Panc1 (cell line): ENCODE results near the gene DRAXIN. TPM values are rescaled to one million over a fixed set of nuclear protein-coding genes. Genes with fewer than 3 reads are reported as not detected.
A peak's percentile ranks its signal among the peaks of the same experiment; 100 is the strongest.

Source experiments
- ATAC-seq: fragments of 200-7000 bp; cut with Tn5 transposase; 2 replicates; pipeline ENCODE4 v1.9.1; 2020; ENCODE audit warnings: mild to moderate bottlenecking, moderate library complexity
- BruUV-seq: library from RNA; stranded (reverse); fragments of 400-500 nt; replicated peaks from 2 replicates; lab custom pipeline; 2021; lab: Mats Ljungman, UMichigan
- CTCF ChIA-PET: fragments of 300-600 bp; sonication (Branson Sonifier 250); formaldehyde crosslinking; loops from one replicate; lab custom pipeline; 2022; ENCODE audit warnings: antibody characterized with exemption; lab: Charles Lee
- POLR2A ChIA-PET: fragments of 300-600 bp; sonication (Branson Sonifier 250); formaldehyde crosslinking; loops from one replicate; lab custom pipeline; 2022; ENCODE audit warnings: antibody characterized with exemption; lab: Charles Lee
- DNase-seq: peaks from one replicate; pipeline ENCODE4 v3.0.0-alpha.2; 2010; ENCODE audit warnings: low read depth, low spot score
- H3K27ac ChIP-seq: 2 replicates; pipeline ENCODE4 v1.5.1; 2011; ENCODE audit warnings: mild to moderate bottlenecking, low read length, inconsistent platforms
- H3K27me3 ChIP-seq: fragments of 200-500 bp; sonication (Bioruptor generic); 2 replicates; pipeline ENCODE4 v1.6.0; 2014; ENCODE audit warnings: low read length, inconsistent platforms; ENCODE audit not compliant: control insufficient read depth, insufficient read depth
- H3K36me3 ChIP-seq: fragments of 200-500 bp; sonication (Bioruptor generic); 2 replicates; pipeline ENCODE4 v1.5.1; 2014; ENCODE audit warnings: inconsistent platforms, mild to moderate bottlenecking, low read length, moderate library complexity; ENCODE audit not compliant: control insufficient read depth, insufficient read depth
- H3K4me1 ChIP-seq: 2 replicates; pipeline ENCODE4 v1.5.1; 2011; ENCODE audit warnings: inconsistent platforms, mild to moderate bottlenecking, low read length, moderate library complexity; ENCODE audit not compliant: control insufficient read depth, insufficient read depth
- H3K4me3 ChIP-seq, 2 experiments: 2 replicates each; pipeline ENCODE4 v1.5.1; 2011 to 2012; ENCODE audit warnings: low read depth in 2 of 2, low read length in 2 of 2, mild to moderate bottlenecking in 2 of 2, inconsistent platforms in 1 of 2, moderate library complexity in 1 of 2
- H3K9me3 ChIP-seq: fragments of 200-500 bp; sonication (Bioruptor generic); 2 replicates; pipeline ENCODE4 v1.5.1; 2014; ENCODE audit warnings: low read depth, mild to moderate bottlenecking, inconsistent platforms, low read length, moderate library complexity; ENCODE audit not compliant: control insufficient read depth, insufficient read depth
- POLR2AphosphoS5 ChIP-seq: IDR thresholded peaks from 2 replicates; pipeline ENCODE4 v1.6.1; 2012; ENCODE audit warnings: mild to moderate bottlenecking, low read depth, low read length, moderate library complexity
- SIN3A ChIP-seq: IDR thresholded peaks from 2 replicates; pipeline ENCODE4 v1.6.1; 2012; ENCODE audit warnings: low read depth, mild to moderate bottlenecking, low read length, moderate library complexity, borderline replicate concordance; ENCODE audit not compliant: insufficient read depth
- TCF7L2 ChIP-seq: IDR thresholded peaks from 2 replicates; pipeline ENCODE4 v1.6.1; 2011; ENCODE audit warnings: mild to moderate bottlenecking, low read depth, low read length, inconsistent platforms
- in situ Hi-C: cut with HindIII; loops from 2 replicates; pipeline ENCODE4 v1.10.0; 2016; ENCODE audit warnings: low sequenced_read_pairs, low pct_unique_long_range_greater_than_20kb
- intact Hi-C: fragments of 100-400 bp; cut with micrococcal nuclease; formaldehyde crosslinking; loops from one replicate; pipeline ENCODE4 v1.10.0; 2022; ENCODE audit not compliant: unreplicated experiment
- total RNA-seq: library from RNA; stranded (reverse); gene quantifications from one replicate; pipeline ENCODE4 v1.2.1, GENCODE V29; 2021; ENCODE audit not compliant: unreplicated experiment
- TF ChIP-seq, protein P1 (sequence below), 2 experiments: IDR thresholded peaks; 2 replicates each; pipeline ENCODE4 v1.6.1; 2011 to 2012; ENCODE audit warnings: low read depth in 2 of 2, control low read depth in 1 of 2, low read length in 1 of 2, mild to moderate bottlenecking in 1 of 2, moderate library complexity in 1 of 2; ENCODE audit not compliant: insufficient read depth in 1 of 2
- TF ChIP-seq, protein P2 (sequence below): fragments of 450-650 bp; IDR thresholded peaks from 2 replicates; pipeline ENCODE4 v1.5.1; 2017; ENCODE audit warnings: mild to moderate bottlenecking

Gene DRAXIN
- total RNA-seq, 1 experiment from 2014 or later, result 0.13 TPM

DNA sequence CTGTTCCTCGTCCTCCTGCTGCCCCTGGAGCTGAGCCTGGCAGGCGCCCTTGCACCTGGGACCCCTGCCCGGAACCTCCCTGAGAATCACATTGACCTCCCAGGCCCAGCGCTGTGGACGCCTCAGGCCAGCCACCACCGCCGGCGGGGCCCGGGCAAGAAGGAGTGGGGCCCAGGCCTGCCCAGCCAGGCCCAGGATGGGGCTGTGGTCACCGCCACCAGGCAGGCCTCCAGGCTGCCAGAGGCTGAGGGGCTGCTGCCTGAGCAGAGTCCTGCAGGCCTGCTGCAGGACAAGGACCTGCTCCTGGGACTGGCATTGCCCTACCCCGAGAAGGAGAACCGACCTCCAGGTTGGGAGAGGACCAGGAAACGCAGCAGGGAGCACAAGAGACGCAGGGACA lies 14.8 kb downstream of the DRAXIN start:
- no peak overlapping the region for H3K4me3 ChIP-seq
- H3K9me3 ChIP-seq, result no peaks in the 10 kb centered on the region
- no peak for ATAC-seq
- intact Hi-C loops (no loop called here), in situ Hi-C loops (no loop called here)
- TF ChIP-seq, protein P1, sequence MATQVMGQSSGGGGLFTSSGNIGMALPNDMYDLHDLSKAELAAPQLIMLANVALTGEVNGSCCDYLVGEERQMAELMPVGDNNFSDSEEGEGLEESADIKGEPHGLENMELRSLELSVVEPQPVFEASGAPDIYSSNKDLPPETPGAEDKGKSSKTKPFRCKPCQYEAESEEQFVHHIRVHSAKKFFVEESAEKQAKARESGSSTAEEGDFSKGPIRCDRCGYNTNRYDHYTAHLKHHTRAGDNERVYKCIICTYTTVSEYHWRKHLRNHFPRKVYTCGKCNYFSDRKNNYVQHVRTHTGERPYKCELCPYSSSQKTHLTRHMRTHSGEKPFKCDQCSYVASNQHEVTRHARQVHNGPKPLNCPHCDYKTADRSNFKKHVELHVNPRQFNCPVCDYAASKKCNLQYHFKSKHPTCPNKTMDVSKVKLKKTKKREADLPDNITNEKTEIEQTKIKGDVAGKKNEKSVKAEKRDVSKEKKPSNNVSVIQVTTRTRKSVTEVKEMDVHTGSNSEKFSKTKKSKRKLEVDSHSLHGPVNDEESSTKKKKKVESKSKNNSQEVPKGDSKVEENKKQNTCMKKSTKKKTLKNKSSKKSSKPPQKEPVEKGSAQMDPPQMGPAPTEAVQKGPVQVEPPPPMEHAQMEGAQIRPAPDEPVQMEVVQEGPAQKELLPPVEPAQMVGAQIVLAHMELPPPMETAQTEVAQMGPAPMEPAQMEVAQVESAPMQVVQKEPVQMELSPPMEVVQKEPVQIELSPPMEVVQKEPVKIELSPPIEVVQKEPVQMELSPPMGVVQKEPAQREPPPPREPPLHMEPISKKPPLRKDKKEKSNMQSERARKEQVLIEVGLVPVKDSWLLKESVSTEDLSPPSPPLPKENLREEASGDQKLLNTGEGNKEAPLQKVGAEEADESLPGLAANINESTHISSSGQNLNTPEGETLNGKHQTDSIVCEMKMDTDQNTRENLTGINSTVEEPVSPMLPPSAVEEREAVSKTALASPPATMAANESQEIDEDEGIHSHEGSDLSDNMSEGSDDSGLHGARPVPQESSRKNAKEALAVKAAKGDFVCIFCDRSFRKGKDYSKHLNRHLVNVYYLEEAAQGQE (IDR thresholded peaks at IDR 0.05; ENCODE audit: insufficient read depth in 1 of 2, low read depth in 2 of 2, low read length in 1 of 2), result no peak
- TF ChIP-seq POLR2AphosphoS5, result no peak
- TF ChIP-seq TCF7L2, result no peak
- no peak for TF ChIP-seq SIN3A
- TF ChIP-seq, protein P2, sequence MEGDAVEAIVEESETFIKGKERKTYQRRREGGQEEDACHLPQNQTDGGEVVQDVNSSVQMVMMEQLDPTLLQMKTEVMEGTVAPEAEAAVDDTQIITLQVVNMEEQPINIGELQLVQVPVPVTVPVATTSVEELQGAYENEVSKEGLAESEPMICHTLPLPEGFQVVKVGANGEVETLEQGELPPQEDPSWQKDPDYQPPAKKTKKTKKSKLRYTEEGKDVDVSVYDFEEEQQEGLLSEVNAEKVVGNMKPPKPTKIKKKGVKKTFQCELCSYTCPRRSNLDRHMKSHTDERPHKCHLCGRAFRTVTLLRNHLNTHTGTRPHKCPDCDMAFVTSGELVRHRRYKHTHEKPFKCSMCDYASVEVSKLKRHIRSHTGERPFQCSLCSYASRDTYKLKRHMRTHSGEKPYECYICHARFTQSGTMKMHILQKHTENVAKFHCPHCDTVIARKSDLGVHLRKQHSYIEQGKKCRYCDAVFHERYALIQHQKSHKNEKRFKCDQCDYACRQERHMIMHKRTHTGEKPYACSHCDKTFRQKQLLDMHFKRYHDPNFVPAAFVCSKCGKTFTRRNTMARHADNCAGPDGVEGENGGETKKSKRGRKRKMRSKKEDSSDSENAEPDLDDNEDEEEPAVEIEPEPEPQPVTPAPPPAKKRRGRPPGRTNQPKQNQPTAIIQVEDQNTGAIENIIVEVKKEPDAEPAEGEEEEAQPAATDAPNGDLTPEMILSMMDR, result no peak
- H3K36me3 ChIP-seq, result no peaks in the 10 kb centered on the region
- no peaks in the 10 kb centered on the region for H3K27me3 ChIP-seq
- peaks cover 13% of the 10 kb centered on the region for H3K4me1 ChIP-seq
- ChIA-PET POLR2A (no interaction called here), CTCF (no interaction called here)
- BruUV-seq, result no TSS peak
- no peak for DNase-seq
- no peak overlapping the region for H3K27ac ChIP-seq

DNA sequence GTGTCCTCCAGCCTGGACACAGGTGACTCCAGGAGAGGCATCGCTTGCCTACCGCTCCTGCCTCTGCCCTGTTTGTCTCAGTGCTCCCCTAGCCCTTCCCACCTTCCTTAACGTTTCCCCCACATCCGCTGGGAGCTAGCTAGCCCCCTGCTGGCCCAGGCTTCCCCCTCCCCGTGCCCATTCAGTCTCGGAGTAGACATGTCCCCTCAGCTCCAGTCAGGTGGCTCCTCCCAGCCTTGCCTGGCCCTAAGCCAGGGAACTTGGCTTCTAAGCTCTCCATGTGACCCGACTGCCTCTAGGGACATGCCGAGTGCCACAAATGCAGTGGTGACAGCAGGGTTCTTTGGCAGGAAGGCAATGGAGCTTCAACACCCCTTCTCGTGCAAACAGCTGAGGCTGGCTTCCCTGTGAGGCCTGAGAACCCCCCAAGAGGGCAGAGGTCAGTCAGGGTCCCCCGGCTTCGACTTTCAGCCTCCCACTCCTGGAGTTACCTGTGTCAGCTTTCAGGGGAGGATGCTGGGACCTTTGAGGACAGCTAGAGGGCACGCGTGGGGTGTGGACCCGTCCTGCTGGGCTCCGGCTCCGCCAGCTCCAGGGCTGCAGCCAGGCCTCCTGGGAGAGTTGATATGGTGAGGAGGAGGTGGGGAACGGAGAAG lies 16.2 kb downstream of the DRAXIN start:
- no peak overlapping the region for H3K27ac ChIP-seq
- BruUV-seq, result no TSS peak
- ATAC-seq (peak; percentile 47), DNase-seq (no peak)
- CTCF ChIA-PET, result no interaction called here
- no peaks in the 10 kb centered on the region for H3K36me3 ChIP-seq
- intact Hi-C loops, result no loop called here
- in situ Hi-C loops, result no loop called here
- no peaks in the 10 kb centered on the region for H3K9me3 ChIP-seq
- peaks cover 13% of the 10 kb centered on the region for H3K4me1 ChIP-seq
- TF ChIP-seq TCF7L2 (no peak), SIN3A (no peak), POLR2AphosphoS5 (no peak)
- TF ChIP-seq, protein P1 (IDR thresholded peaks at IDR 0.05; ENCODE audit: insufficient read depth in 1 of 2, low read depth in 2 of 2, low read length in 1 of 2), result no peak
- TF ChIP-seq, protein P2, result no peak
- H3K27me3 ChIP-seq, result no peaks in the 10 kb centered on the region
- no peak overlapping the region for H3K4me3 ChIP-seq
- POLR2A ChIA-PET, result no interaction called here
